Sigmoid colon (tissue), 4 donors: ENCODE measurements around the gene ZNF566.

ENCODE experiments used
- POLR2A ChIP-seq, 2 donors: fragments of 450-650 bp; IDR thresholded peaks; one replicate each; pipeline ENCODE4 v1.6.1; 2016; ENCODE audit warnings: antibody characterized with exemption in 2 of 2, mild to moderate bottlenecking in 2 of 2, moderate library complexity in 2 of 2
- POLR2AphosphoS5 ChIP-seq, 4 donors: sonication (generic); formaldehyde crosslinking; IDR thresholded peaks; one replicate each; pipeline ENCODE4 v1.6.1; 2017; ENCODE audit warnings: antibody characterized with exemption in 4 of 4
- TF ChIP-seq, protein P1 (sequence below), 4 experiments: fragments of 450-650 bp in 3 of 4; fragments of 200-600 bp in 1 of 4; IDR thresholded peaks; one replicate each; pipeline ENCODE4 v1.5.1; 2016 to 2019; ENCODE audit warnings: antibody characterized with exemption in 4 of 4, mild to moderate bottlenecking in 3 of 4, moderate library complexity in 2 of 4

DNA sequence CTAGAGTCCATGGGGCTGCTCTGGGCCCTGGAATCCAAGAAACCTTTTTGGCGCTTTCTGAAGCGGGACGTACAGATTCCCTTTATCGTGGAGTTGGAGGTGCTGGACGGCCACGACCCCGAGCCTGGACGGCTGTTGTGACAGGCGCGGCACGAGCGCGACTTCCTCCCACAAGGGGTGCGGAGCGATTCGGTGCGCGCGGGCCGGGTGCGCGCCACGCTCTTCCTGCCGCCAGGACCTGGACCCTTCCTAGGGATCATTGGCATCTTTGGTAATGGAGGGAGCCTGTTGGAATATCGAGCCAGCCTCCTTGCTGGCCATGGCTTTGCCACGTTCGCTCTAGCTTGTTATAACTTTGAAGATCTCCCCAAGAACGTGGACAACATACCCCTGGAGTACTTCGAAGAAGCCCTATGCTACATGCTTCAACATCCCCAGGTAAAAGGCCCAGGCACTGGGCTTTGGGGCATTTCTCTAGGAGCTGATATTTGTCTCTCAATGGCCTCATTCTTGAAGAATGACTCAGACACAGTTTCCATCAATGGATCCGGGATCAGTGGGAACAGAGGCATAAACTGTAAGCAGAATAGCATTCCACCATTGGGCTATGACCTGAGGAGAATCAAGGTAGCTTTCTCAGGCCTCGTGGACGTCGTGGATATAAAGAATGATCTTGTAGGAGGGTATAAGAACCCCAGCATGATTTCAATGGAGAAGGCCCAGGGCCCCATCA lies 67.4 kb downstream of the ZNF566 start:
- TF ChIP-seq POLR2A (IDR thresholded peaks at IDR 0.05) (no peak), POLR2AphosphoS5 (IDR thresholded peaks at IDR 0.05) (no peak)
- TF ChIP-seq, protein P1, sequence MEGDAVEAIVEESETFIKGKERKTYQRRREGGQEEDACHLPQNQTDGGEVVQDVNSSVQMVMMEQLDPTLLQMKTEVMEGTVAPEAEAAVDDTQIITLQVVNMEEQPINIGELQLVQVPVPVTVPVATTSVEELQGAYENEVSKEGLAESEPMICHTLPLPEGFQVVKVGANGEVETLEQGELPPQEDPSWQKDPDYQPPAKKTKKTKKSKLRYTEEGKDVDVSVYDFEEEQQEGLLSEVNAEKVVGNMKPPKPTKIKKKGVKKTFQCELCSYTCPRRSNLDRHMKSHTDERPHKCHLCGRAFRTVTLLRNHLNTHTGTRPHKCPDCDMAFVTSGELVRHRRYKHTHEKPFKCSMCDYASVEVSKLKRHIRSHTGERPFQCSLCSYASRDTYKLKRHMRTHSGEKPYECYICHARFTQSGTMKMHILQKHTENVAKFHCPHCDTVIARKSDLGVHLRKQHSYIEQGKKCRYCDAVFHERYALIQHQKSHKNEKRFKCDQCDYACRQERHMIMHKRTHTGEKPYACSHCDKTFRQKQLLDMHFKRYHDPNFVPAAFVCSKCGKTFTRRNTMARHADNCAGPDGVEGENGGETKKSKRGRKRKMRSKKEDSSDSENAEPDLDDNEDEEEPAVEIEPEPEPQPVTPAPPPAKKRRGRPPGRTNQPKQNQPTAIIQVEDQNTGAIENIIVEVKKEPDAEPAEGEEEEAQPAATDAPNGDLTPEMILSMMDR (IDR thresholded peaks at IDR 0.05): no peak
